SK-MEL-5 (cell line): ENCODE measurements around the gene NBPF11. TPM values are rescaled to one million over a fixed set of nuclear protein-coding genes. Genes with fewer than 3 reads are reported as not detected.
"Not testable (repeated sequence)": the region's sequence is repeated elsewhere in the genome, so short reads cannot be mapped to it uniquely, and the experiment has no call there.

ENCODE experiments used
- DNase-seq: peaks from one replicate; pipeline ENCODE4 v3.0.0-alpha.2; 2016; ENCODE audit warnings: low read depth, low spot score
- in situ Hi-C: cut with HindIII; loops from 2 replicates; pipeline ENCODE4 v1.10.0; 2016; ENCODE audit warnings: low sequenced_read_pairs, high pct_unique_total_duplicates, low pct_unique_long_range_greater_than_20kb
- polyA plus RNA-seq, 2 experiments: library from polyadenylated mRNA; depleted of rRNA; stranded (reverse); fragments of >200 nt; gene quantifications; 2 replicates each; pipeline ENCODE4 v1.2.3, GENCODE V29; 2015
- total RNA-seq: library from RNA; depleted of rRNA; stranded (reverse); fragments of >200 nt; shearing (Covaris generic); gene quantifications from 2 replicates; pipeline ENCODE4 v1.2.3, GENCODE V29; 2014; rRNA removed

NBPF11 gene
- total RNA-seq = 5.1 and 5.2 TPM in 2 replicates
- 4.9 and 5.8 TPM in 2 replicates for polyA plus RNA-seq (2015; cell fraction: cytosol; rRNA removed)
- 57.3 and 67.5 TPM in 2 replicates for polyA plus RNA-seq (2015; cell fraction: nucleus; rRNA removed)

- DNase-seq = peak; percentile 93
- in situ Hi-C loops = not testable (repeated sequence)
Measured at GRCh38 chr1:148151911-148152656, at the start of gene NBPF11. TSS of gene NBPF11 (minus strand) at chr1:148152281. CDS start at chr1:148127003, 25,278 bp downstream.

GRCh38 chr1:148197396-148197795 is 45.3 kb upstream of the NBPF11 start:
- DNase-seq, in situ Hi-C loops: not testable (repeated sequence)

GRCh38 chr1:148196949-148197348 is 44.9 kb upstream of the NBPF11 start:
- DNase-seq, in situ Hi-C loops: not testable (repeated sequence)

- DNase-seq, in situ Hi-C loops: not testable (repeated sequence)
Measured at GRCh38 chr1:148195115-148195514, 43.0 kb upstream of the NBPF11 start.

- in situ Hi-C loops, DNase-seq: not testable (repeated sequence)
Measured at GRCh38 chr1:148188768-148189167, 36.7 kb upstream of the NBPF11 start.

GRCh38 chr1:148178682-148179081 is 26.6 kb upstream of the NBPF11 start:
- in situ Hi-C loops, DNase-seq: not testable (repeated sequence)

GRCh38 chr1:148175414-148175813 is 23.3 kb upstream of the NBPF11 start:
- in situ Hi-C loops, DNase-seq: not testable (repeated sequence)

GRCh38 chr1:148171995-148172394 is 19.9 kb upstream of the NBPF11 start:
- in situ Hi-C loops, DNase-seq: not testable (repeated sequence)

- DNase-seq = no peak
Measured at GRCh38 chr1:148166558-148167492, 14.7 kb upstream of the NBPF11 start.

GRCh38 chr1:148162363-148162762 is 10.3 kb upstream of the NBPF11 start:
- in situ Hi-C loops = no loop called here
- DNase-seq = no peak

More at GRCh38 chr1:148166558-148167492, 14.7 kb upstream of the NBPF11 start:
- in situ Hi-C loops = no loop called here

- in situ Hi-C loops = no loop called here
- DNase-seq = no peak
Measured at GRCh38 chr1:148161053-148161901, 9.2 kb upstream of the NBPF11 start.

- in situ Hi-C loops = no loop called here
- no peak for DNase-seq
Measured at GRCh38 chr1:148160343-148161052, 8.4 kb upstream of the NBPF11 start.

GRCh38 chr1:148160048-148160342 is 7.9 kb upstream of the NBPF11 start:
- in situ Hi-C loops = no loop called here
- no peak for DNase-seq

GRCh38 chr1:148158341-148159003 is 6.4 kb upstream of the NBPF11 start:
- in situ Hi-C loops = no loop called here
- DNase-seq = no peak

- DNase-seq, in situ Hi-C loops: not testable (repeated sequence)
Measured at GRCh38 chr1:148157803-148158202, 5.7 kb upstream of the NBPF11 start.

- in situ Hi-C loops, DNase-seq: not testable (repeated sequence)
Measured at GRCh38 chr1:148155494-148156275, 3.6 kb upstream of the NBPF11 start.
